Gastrocnemius medialis (tissue), 4 donors: ENCODE measurements around the gene ATF6.

Source experiments
- POLR2A ChIP-seq, 2 donors: fragments of 450-650 bp; IDR thresholded peaks; one replicate each; pipeline ENCODE4 v1.6.1; 2017; ENCODE audit warnings: antibody characterized with exemption in 2 of 2, mild to moderate bottlenecking in 2 of 2, moderate library complexity in 2 of 2
- TF ChIP-seq, protein P1 (sequence below), 5 experiments: fragments of 450-650 bp in 3 of 5; fragments of 200-600 bp in 2 of 5; sonication (generic) in 2 of 5; IDR thresholded peaks in 4 of 5; conservative IDR thresholded peaks in 1 of 5; 1 replicate in 4 of 5; 2 replicates in 1 of 5; pipeline ENCODE4 v1.5.1; 2016 to 2019; ENCODE audit warnings: antibody characterized with exemption in 5 of 5, mild to moderate bottlenecking in 3 of 5, moderate library complexity in 3 of 5

DNA sequence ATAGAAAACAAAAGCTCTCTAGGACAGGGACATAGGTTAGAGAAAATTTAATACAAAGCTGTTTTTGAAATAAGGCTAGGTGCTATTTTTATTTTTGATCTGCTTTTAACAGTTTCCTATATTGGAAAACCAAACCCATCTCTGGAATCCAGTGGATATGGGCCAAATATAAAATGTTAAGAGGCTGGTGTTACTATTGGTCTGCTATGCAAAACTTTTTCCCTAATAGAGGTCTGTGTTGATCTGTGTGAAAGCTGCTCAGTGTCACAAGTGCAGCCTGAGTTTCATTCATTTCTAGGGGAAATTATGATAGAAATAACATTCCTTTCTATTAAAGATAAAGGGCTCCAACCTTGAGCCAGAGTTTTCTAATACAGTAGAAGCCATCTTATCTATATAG, 141.1 kb downstream of the ATF6 start:
- TF ChIP-seq, protein P1, sequence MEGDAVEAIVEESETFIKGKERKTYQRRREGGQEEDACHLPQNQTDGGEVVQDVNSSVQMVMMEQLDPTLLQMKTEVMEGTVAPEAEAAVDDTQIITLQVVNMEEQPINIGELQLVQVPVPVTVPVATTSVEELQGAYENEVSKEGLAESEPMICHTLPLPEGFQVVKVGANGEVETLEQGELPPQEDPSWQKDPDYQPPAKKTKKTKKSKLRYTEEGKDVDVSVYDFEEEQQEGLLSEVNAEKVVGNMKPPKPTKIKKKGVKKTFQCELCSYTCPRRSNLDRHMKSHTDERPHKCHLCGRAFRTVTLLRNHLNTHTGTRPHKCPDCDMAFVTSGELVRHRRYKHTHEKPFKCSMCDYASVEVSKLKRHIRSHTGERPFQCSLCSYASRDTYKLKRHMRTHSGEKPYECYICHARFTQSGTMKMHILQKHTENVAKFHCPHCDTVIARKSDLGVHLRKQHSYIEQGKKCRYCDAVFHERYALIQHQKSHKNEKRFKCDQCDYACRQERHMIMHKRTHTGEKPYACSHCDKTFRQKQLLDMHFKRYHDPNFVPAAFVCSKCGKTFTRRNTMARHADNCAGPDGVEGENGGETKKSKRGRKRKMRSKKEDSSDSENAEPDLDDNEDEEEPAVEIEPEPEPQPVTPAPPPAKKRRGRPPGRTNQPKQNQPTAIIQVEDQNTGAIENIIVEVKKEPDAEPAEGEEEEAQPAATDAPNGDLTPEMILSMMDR (IDR thresholded peaks at IDR 0.05 in 4 of 5, conservative IDR thresholded peaks at IDR 0.05 in 1 of 5): no peak
- TF ChIP-seq POLR2A (IDR thresholded peaks at IDR 0.05): no peak
